Ammon's horn (tissue), 1 donor: ENCODE measurements around the gene HNRNPA1.
"Not testable (repeated sequence)": the region's sequence is repeated elsewhere in the genome, so short reads cannot be mapped to it uniquely, and the experiment has no call there.

Source experiments
- DNase-seq: peaks from one replicate; pipeline ENCODE4 v3.0.0-alpha.2; 2016; ENCODE audit warnings: low spot score

Gene HNRNPA1

DNA sequence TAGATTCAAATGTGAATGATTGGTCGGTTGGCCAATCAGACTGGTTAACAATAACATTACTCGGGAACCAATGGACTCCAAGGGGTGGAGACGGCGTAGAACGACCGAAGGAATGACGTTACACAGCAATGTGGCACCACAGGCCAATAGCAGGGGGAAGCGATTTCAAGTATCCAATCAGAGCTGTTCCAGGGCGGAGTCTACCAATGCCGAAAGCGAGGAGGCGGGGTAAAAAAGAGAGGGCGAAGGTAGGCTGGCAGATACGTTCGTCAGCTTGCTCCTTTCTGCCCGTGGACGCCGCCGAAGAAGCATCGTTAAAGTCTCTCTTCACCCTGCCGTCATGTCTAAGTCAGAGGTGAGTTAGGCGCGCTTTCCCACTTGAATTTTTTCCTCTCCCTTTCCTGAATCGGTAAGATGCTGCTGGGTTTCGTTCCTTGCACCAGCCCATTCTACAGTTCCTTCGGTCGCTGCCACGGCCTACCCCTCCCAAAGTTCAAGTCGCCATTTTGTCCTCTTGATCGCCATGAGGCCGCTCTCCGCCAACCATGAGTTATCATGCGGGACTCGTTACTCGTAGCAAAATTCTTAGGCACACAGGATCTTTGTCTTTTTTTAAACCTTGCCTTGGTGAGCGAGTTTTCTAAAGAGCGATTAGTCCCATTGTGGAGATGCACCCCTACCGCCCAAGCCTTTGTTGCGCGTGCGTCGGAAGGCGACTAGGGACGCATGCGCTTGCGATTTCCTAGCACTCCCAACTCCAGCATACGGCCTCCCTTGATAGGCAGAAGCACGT, at the start of gene HNRNPA1:
Gene HNRNPA1, plus strand, starts transcription at position 259 of the 793 bp plus-strand sequence. Its CDS starts 82 bp downstream, at position 341.
- DNase-seq = peak; percentile 100

DNA sequence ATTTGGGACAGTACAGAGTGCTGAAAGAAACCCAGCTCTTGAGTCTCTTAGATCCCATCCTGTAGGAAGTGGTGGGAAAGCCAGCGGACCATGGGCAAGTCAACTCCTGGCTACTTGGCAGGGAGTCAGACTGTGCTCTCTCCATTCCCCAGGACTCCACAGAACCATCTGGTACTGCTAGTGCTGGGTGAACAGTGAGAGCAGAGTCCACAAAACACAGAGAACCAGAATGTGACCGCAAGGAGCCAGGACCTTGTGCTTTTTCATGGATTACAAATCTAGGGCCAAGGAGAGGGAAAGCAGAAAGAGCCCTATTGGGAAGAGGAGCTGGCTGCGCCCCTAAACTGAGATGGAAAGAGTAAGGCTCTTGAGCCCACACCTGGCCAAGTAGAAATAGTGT, 49.3 kb upstream of the HNRNPA1 start:
- DNase-seq = not testable (repeated sequence)

DNA sequence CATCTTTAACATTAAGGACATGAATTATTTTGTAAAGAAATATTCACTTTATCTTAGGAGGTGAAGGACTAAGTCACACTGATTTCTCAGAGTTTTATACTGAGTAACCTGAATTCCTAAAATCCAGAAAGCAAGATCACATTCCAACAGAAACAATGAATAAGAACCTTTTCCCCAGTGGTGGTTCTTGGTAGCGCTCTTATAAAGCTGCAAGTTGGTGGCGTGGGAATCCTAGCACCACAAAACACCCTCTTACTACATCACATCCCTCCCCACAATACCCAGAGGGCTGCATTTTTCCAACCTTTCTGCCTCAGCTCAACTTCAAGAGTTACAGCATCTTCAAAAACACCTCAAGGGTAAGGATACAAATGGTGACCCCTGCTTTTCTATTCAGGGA, 47.7 kb upstream of the HNRNPA1 start:
- DNase-seq = no peak

DNA sequence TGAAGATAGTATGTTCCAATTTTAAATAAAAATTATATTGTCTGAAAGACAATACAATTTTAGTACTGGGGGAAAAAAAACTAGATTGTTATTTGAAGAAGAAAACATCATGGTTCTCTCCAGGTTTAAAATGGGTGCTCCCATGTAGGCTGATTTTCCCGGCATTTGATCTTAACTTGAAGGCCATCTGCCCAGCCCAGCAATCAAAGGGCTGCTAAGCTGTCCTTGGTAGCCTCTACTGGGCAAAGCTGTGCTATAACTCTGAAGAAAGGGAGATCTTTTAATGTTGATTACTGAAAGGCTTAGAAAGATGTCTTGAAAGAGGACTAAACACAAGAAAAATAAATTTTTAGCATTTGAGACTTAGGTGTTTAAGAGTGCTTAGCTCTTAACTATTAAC, 42.0 kb upstream of the HNRNPA1 start:
- DNase-seq = no peak

DNA sequence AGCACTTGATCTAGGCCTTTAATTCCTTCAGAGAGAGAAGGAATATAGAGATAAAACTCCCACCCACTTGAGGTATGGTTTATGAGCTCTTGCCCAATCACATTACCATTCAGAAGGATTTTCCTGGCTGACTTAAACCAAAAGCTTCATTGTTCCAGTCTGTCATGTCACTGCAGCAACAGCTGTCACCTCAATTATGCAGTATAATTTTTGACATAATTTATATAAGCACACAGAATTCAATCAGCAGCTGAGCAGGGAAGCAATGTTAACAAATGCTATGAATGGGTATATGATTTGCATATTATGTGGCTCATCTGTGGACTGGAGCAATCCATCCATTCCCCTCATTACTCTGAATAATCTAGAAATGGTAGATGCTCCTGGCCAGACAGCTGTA, 40.9 kb upstream of the HNRNPA1 start:
- no peak for DNase-seq

DNA sequence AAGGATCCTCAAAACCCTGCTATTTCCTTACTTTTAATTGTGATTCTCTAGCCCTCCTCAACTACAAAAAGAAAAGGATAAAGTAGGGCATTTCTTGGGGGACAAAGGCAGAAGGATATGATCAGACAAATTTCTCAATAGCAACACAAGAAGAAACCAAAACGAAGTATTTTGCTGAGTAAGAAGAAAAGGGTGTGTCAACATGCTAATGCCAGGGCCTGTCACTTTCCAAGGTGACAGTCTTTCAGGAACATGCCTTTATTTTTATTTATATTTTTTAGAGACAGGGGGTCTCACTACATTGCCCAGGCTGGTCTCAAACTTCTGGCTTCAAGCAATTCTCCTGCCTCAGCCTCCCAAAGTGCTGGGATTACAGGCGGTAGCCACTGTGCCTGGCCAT, 40.4 kb upstream of the HNRNPA1 start:
- no peak for DNase-seq

DNA sequence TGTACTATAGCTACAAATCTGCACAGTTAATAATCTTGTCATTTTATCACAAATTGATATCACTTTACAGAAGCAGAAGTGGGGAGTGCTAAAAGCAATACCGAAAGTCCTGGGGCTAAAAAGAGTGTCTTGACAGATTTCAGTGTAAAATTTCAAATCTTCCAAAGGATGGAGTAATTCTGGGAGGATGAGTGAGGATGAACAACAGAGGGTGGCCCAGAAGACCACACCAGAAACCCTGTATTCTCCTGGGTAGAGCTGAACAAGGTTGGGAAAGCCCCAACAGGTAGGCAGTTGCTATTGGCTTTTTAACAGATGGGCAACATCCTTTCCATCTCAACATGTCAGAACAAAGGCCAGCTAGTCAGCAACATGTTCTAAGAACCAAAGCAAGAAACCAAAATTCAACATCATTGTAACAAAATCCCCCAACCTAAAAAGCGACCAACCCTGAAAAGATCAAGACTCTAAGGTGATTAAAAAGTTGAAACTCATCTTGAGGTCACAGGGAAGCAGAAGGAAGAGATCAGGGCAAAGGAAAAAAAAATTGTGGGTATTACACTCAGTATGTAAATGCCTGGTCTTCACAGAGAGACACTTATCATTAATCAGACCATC, 39.4 kb upstream of the HNRNPA1 start:
- no peak for DNase-seq

DNA sequence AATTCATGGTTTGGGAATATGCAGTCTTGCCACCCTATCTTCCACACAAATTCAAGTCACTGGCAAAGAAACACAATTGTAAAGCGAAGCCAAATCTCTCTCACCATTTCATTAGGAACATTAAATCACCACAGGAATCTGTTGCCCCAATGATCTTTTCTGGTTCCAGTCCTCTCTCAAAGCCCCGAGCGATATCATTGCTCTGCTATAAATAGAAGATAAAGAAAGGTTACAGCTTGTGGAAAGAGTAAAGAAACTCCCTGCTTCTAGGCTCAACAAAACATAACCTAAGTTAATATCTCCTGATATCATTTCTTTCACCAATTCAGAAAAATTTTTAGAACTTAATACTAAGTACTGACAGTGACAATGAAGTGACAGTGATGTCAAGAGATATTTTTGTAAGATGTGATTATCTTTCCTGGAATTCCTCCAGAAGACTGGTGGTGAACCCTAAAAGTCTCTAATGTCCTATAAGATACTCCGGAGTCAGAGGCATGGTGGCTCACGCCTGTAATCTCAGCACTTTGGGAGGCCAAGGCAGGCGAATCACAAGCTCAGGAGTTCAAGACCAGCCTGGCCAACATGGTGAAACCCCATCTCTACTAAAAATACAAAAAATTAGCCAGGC, 34.4 kb upstream of the HNRNPA1 start:
- DNase-seq = no peak

DNA sequence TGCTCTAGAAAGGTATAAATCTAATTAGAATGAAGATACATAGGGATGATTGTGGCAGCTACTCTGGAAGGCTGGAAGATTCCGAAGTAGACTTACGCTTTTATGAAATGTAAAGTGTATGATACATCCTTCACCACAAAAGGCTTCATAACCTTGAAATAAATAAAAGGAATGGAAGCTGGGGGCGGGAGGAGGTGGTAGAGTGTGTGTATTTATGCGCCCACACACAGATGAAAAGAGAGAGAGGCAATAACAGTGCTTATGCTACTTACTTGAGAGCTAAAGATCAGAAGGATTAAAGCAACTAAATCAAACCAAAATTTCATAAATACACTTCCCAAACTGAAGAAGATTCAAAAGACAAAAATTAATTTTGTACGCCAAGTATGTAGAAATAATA, 31.0 kb upstream of the HNRNPA1 start:
- no peak for DNase-seq

DNA sequence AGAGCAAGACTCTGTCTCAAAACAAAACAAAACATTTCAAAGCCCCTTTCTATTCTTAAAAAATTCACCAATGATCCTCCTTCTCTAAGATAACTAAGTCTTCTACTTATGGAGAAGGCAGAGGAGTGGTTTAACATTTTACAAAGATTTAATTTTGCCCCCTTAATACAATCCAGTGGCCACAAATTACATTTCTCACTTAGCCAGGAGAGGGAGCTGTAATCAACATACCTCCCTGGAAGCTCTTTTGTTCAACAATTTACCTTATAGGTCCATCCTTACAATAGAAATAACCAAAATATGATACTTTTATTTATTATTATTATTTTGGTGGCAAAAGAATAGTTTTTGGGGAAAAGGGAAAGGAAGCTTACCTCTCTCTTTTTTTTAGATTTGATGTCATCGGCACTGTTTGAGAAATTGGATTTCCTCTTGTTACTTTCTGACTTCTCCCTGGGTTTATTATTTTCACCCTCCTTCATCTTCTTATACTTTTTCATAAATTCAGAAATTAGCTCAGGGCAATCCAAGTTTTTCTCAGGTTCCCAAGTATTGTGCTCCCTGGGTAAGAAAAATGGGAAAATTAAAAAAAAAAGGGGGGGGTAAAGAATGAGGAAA, 28.8 kb upstream of the HNRNPA1 start:
- DNase-seq = peak; percentile 52

DNA sequence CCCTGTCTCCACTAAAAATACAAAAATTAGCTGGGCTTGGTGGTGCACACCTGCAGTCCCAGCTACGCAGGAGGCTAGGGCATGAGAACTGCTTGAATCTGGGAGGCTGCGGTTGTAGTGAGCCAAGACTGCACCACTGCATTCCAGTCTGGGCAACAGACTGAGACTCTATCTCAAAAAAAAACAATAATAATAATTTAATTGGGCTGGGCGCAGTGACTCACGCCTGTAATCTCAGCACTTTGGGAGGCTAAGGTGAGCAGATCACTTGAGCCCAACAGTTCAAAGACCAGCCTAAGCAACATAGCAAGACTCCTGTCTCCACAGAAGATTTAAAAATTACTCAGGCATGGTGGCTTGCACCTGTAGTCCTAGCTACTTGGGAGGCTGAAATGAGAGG, 27.3 kb upstream of the HNRNPA1 start:
- no peak for DNase-seq

DNA sequence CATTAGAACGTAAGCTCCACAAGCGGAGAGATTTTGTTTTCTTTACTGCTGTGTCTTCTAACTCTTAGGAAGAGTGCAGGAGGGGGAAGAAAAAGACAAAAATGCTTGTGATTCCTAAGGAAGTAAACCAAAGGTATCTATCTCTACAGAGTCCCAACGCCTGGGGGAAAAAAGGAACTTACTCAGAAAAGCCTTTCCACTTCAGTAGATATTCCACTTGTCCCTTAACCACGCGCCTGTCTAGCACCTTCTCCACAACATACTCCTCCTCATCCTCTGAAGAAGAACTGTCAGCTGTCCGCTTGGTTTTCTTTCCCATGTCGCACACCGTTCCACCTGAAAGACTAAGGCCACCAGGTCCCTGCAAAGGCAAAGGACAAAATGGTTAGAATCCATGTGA, 23.2 kb upstream of the HNRNPA1 start:
- no peak for DNase-seq

DNA sequence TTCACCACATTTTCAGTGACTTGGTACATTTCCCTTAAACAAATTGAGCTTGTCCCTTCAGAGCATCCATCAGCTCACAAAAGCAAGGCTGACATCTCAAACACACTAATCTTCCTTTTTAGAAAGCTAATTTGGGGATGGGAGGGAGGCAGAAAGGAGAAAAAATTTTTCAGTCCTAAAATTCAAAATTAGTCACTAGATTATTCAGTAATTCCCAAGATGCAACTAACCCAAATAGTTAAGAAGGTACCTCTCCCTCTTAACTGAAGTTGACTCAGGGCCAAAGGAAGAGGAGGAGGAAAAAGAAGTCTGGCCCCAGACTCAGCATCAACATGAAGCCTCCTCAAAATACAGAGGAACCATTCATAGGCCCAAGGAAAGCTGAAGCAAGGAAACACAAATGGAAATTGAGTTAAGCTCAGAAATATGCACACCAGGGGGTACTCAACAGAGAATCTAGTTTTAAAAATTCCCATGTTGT, 22.3 kb upstream of the HNRNPA1 start:
- DNase-seq = peak; percentile 36

DNA sequence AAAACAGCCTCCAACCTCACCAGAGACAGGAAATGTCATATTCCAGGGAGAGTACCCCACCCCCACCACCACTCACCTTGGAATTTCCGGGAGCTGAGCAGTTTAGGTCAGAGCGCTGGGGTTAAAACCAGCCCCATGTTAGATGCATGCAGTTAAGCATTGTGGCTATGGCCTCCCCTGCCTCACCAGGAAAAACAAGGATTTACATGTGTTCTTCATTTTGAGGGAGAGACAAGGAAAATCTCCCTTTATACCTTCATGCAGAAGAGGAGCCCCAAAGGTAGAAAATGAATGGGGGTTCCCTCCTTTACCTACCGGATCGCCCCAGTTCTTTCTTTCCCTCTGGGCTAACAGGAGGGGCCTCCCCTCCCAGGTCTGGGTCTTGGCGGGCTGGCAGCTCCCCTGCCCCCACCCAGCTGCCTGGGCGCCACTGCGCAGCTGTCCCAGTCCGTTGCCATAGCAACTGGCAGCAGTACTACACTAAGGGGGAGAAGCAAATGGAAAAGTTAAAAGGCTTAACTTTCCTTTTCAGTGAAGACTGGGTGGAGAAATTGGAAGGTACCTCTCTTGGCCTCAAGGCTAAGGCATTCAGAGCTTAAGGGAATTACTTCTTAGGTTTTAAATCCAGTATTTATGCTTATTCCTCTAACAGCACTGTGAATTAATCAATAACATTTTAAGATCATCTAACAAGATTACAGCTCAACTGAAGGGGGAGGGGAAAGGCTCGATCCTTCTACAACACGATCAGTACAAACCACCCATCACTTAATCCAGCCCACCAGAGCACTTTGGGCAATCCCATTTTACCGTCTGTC, 21.1 kb upstream of the HNRNPA1 start:
- DNase-seq = peak; percentile 95

DNA sequence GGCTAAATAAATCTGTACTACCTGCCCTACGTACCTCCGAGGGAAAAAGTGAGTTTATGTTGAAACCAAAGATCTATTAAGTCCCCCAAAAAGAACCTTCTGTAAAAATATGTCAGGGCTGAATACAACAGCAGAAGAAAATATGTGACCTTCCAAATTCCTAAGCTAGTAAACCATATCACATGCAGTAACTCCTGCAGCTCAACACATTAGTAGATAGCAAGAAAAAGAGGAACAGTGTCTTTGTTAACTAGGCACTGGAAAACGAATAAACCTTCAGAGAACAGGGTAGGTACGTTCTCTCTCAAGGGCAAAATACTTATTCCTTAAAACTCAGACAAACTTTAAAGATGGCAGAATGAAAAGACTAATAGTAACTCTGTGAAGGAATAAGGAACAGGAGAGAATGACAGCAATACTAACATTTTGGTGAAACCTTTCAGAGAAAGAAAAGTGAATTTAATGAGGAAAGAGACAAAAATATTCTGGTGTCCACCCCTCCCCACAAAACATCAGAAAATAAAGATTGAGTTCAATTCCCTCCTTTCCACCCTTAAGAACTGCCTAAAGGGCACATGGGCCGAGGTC, 18.6 kb upstream of the HNRNPA1 start:
- DNase-seq = no peak

DNA sequence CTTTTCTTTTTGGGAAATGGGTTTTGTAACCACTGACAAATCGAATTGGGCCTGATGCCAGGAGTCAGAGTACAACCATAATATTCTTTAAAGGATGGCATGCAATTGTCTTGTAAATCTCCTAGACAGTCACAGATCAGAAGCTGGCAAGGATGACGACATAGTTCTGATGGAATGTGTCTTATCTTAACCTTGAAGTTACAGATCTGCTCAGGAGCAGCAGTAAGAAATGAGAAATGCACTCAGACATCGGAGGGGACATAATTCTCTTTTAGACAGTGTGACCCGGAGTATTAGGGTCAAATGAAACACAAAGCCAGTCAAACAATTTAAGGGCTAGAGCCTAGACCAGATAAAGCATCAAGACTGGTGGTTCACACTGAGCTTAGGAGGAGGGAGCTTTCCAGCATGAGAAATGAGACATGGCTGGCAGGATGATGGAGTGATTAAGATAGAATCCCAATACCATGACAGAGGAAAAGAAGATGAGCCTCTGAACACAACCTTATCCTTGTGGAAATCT, 18.1 kb upstream of the HNRNPA1 start:
- DNase-seq = no peak

DNA sequence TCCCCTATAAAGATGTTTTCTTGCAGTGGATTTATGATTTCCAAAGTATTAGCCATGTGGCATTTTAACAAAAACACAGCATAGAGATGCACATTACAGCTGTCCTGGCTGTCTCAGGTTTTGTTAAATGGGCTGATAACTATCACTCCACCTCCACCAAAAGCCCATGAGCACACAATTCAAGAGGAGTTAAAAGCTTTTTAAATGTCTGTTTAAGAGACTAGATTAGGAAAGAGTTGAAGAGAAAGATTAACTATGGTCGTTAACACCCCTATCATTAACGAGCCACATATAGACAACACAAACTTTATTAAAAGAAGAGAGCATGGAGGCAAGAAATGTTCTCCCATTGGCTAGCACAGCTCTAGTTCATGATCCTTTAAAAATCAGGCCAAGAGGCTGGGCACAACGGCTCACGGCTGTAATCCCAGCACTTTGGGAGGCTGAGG, 15.1 kb upstream of the HNRNPA1 start:
- DNase-seq = no peak

DNA sequence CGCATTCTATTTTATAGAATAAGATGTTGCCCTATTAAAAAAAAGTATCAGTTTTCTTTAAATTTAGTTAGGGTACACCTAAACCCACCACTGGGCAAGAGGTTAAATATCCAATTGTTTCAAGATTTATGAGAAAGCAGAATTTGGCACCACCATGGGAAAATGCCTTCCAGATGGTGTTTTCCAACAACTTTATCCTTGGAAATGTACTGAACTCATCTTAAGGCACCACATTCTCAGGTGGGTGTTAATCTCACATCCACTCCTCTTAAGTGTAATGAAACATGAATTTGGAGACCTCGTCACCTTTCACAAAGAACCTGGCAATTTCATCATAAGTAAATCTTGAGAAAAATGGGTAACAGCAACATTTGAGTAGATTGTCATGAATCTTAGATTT, 13.7 kb upstream of the HNRNPA1 start:
- DNase-seq = no peak

DNA sequence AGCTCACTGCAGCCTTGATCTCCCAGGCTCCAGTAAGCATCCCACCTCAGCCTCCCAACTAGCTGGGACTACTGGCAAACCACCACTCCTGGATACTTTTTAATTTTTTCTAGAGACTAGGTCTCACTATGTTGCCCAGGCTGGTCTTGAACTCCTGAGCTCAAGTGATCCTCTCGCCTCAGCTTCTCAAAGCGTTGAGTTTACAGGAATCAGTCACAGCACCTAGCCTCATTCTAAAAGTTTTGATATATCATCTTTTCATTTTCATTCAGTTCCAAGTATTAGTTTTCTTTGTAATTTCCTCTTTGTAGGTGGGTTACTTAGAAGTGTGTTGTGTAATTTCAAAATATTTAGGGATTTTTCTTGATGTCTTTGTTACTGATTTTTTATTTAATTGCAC, 10.2 kb upstream of the HNRNPA1 start:
- no peak for DNase-seq

DNA sequence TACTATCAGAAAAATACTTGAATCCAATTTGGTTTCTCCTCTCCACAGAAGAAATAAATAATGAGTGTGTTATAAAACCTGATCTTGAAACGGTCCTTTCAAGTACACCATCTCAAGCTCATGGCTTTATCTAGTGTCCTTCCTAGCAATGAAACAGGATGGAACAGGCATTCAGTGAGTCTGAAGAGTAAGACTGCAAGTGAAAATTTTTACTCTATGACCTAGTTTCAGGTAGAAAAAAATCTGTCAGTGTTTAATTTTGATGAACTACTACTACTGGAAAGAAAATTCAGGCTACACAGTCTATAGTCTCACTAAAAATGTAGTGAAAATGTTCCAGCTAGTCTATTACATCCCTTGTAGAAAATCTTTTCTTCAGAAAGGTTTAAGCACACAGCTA, 8.3 kb upstream of the HNRNPA1 start:
- DNase-seq = no peak

DNA sequence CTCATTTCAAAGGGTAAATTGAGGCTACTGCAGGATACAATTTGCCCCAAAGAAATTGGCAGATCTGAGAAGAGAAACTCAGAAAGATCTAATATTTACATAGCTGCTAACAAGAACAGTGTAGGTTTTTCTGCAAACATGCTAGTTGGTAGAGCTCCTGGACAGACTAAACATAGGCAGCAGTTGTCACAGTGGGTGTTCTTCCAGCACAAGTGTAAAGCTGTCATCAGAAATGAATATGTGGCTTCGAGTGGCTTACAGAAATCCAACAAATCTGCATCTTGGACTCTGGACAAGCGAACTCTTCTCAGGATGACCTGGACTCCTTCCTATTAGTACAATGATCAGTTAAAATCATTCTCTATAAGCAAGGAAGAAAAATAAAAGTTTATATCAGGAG, 6.5 kb upstream of the HNRNPA1 start:
- DNase-seq = peak; percentile 57
